Panc1 (cell line): ENCODE results near the gene CEP63.

Experiments used
- POLR2AphosphoS5 ChIP-seq: IDR thresholded peaks from 2 replicates; pipeline ENCODE4 v1.6.1; 2012; ENCODE audit warnings: mild to moderate bottlenecking, low read depth, low read length, moderate library complexity
- SIN3A ChIP-seq: IDR thresholded peaks from 2 replicates; pipeline ENCODE4 v1.6.1; 2012; ENCODE audit warnings: low read depth, mild to moderate bottlenecking, low read length, moderate library complexity, borderline replicate concordance; ENCODE audit not compliant: insufficient read depth
- TCF7L2 ChIP-seq: IDR thresholded peaks from 2 replicates; pipeline ENCODE4 v1.6.1; 2011; ENCODE audit warnings: mild to moderate bottlenecking, low read depth, low read length, inconsistent platforms
- TF ChIP-seq, protein P1 (sequence below): fragments of 450-650 bp; IDR thresholded peaks from 2 replicates; pipeline ENCODE4 v1.5.1; 2017; ENCODE audit warnings: mild to moderate bottlenecking
- TF ChIP-seq, protein P2 (sequence below), 2 experiments: IDR thresholded peaks; 2 replicates each; pipeline ENCODE4 v1.6.1; 2011 to 2012; ENCODE audit warnings: low read depth in 2 of 2, control low read depth in 1 of 2, low read length in 1 of 2, mild to moderate bottlenecking in 1 of 2, moderate library complexity in 1 of 2; ENCODE audit not compliant: insufficient read depth in 1 of 2

GRCh38 chr3:134460965-134461364 lies 24.9 kb upstream of the CEP63 start:
- TF ChIP-seq, protein P1, sequence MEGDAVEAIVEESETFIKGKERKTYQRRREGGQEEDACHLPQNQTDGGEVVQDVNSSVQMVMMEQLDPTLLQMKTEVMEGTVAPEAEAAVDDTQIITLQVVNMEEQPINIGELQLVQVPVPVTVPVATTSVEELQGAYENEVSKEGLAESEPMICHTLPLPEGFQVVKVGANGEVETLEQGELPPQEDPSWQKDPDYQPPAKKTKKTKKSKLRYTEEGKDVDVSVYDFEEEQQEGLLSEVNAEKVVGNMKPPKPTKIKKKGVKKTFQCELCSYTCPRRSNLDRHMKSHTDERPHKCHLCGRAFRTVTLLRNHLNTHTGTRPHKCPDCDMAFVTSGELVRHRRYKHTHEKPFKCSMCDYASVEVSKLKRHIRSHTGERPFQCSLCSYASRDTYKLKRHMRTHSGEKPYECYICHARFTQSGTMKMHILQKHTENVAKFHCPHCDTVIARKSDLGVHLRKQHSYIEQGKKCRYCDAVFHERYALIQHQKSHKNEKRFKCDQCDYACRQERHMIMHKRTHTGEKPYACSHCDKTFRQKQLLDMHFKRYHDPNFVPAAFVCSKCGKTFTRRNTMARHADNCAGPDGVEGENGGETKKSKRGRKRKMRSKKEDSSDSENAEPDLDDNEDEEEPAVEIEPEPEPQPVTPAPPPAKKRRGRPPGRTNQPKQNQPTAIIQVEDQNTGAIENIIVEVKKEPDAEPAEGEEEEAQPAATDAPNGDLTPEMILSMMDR = no peak
- TF ChIP-seq POLR2AphosphoS5 (no peak), SIN3A (no peak), TCF7L2 (no peak)
- TF ChIP-seq, protein P2, sequence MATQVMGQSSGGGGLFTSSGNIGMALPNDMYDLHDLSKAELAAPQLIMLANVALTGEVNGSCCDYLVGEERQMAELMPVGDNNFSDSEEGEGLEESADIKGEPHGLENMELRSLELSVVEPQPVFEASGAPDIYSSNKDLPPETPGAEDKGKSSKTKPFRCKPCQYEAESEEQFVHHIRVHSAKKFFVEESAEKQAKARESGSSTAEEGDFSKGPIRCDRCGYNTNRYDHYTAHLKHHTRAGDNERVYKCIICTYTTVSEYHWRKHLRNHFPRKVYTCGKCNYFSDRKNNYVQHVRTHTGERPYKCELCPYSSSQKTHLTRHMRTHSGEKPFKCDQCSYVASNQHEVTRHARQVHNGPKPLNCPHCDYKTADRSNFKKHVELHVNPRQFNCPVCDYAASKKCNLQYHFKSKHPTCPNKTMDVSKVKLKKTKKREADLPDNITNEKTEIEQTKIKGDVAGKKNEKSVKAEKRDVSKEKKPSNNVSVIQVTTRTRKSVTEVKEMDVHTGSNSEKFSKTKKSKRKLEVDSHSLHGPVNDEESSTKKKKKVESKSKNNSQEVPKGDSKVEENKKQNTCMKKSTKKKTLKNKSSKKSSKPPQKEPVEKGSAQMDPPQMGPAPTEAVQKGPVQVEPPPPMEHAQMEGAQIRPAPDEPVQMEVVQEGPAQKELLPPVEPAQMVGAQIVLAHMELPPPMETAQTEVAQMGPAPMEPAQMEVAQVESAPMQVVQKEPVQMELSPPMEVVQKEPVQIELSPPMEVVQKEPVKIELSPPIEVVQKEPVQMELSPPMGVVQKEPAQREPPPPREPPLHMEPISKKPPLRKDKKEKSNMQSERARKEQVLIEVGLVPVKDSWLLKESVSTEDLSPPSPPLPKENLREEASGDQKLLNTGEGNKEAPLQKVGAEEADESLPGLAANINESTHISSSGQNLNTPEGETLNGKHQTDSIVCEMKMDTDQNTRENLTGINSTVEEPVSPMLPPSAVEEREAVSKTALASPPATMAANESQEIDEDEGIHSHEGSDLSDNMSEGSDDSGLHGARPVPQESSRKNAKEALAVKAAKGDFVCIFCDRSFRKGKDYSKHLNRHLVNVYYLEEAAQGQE (IDR thresholded peaks at IDR 0.05; ENCODE audit: insufficient read depth in 1 of 2, low read depth in 2 of 2, low read length in 1 of 2) = no peak
